GM12873 (cell line): ENCODE results near the gene CIT.

ENCODE experiments used
- CTCF ChIP-seq: IDR thresholded peaks from 2 replicates; pipeline ENCODE4 v1.5.1; 2012; ENCODE audit warnings: low read depth, mild to moderate bottlenecking, moderate library complexity, low read length, control low read depth; ENCODE audit not compliant: insufficient read depth; ENCODE audit errors: missing control alignments

Gene CIT

GRCh38 chr12:119668324-119668841, 208.7 kb downstream of the CIT start:
- no peak for TF ChIP-seq CTCF

- peak; percentile 90 for TF ChIP-seq CTCF
Measured at GRCh38 chr12:119667577-119668323, 209.4 kb downstream of the CIT start, which contains the start of gene PRKAB1. Gene PRKAB1, plus strand, starts transcription at chr12:119668133. Its CDS starts 112 bp downstream, at chr12:119668245.

- TF ChIP-seq CTCF = no peak
Measured at GRCh38 chr12:119666900-119667576, 210.1 kb downstream of the CIT start.

GRCh38 chr12:119666226-119666795, 210.8 kb downstream of the CIT start:
- no peak for TF ChIP-seq CTCF

GRCh38 chr12:119665164-119665929, 211.8 kb downstream of the CIT start:
- no peak for TF ChIP-seq CTCF

GRCh38 chr12:119664642-119665041, 212.5 kb downstream of the CIT start:
- TF ChIP-seq CTCF = no peak
